ENCODE measurements around the gene ING4.

GRCh38 chr12:6653342-6653741 lies 9.6 kb downstream of the ING4 start:
- no peak for TF ChIP-seq MXI1 (IDR thresholded peaks at IDR 0.05; ENCODE audit: borderline replicate concordance, low read depth, low read length)
- TF ChIP-seq CTCF (conservative IDR thresholded peaks at IDR 0.05; ENCODE audit: low read depth, low read length): no peak
- no peak for TF ChIP-seq RCOR1 (IDR thresholded peaks at IDR 0.05; ENCODE audit: insufficient replicate concordance, low read length)
- no peak for TF ChIP-seq MAZ (IDR thresholded peaks at IDR 0.05; ENCODE audit: borderline replicate concordance, low read depth, low read length)
- no peak for TF ChIP-seq POLR2A (IDR thresholded peaks at IDR 0.05; ENCODE audit: low read depth, low read length)
- no peak for TF ChIP-seq CEBPB (IDR thresholded peaks at IDR 0.05; ENCODE audit: low read depth, low read length)
- no peak for TF ChIP-seq BHLHE40 (IDR thresholded peaks at IDR 0.05; ENCODE audit: low read depth, low read length)
- no peak for TF ChIP-seq MAFK (IDR thresholded peaks at IDR 0.05; ENCODE audit: low read depth, low read length)
- no peak for TF ChIP-seq RFX5 (IDR thresholded peaks at IDR 0.05; ENCODE audit: low read depth, low read length)
- no peak for TF ChIP-seq USF2 (IDR thresholded peaks at IDR 0.05; ENCODE audit: low read depth, low read length)
- TF ChIP-seq FOS (IDR thresholded peaks at IDR 0.05; ENCODE audit: low read depth, low read length): no peak
- TF ChIP-seq NFE2L2 (IDR thresholded peaks at IDR 0.05; ENCODE audit: low read depth, low read length): no peak
